ENCODE measurements around the gene NTMT1. TPM values are rescaled to one million over a fixed set of nuclear protein-coding genes. Genes with fewer than 3 reads are reported as not detected.

Gene NTMT1
- polyA plus RNA-seq, 2 of the 4 experiments (the other 2 are of a cell fraction): 49.4 to 92.2 TPM

GRCh38 chr9:129586245-129586644, 39.7 kb upstream of the NTMT1 start:
- no peaks in the 10 kb centered on the region for H3K4me1 ChIP-seq
- peak overlapping the region in 1 of 2 experiments; percentile 63; a peak in 3 of 6 replicates for H3K27ac ChIP-seq
- ChIA-PET CTCF (interaction anchor here (0.8 to 2.7 kb wide), 4 partner anchors 11 to 413 kb away, joined by 4 to 7 read pairs (median 5); no protein-coding TSS in a partner anchor), POLR2A (interaction anchor here (2.1 kb wide), 1 partner anchor 11 kb away, joined by 10 read pairs; no protein-coding TSS in a partner anchor)
- no peak for FAIRE-seq
- no peaks in the 10 kb centered on the region for H3K9me3 ChIP-seq
- TF ChIP-seq JUNB (IDR thresholded peaks at IDR 0.05) (no peak), HMGXB4 (CRISPR knock-in tag; IDR thresholded peaks at IDR 0.05; ENCODE audit: borderline replicate concordance) (no peak), ZFP36 (IDR thresholded peaks at IDR 0.05; ENCODE audit: borderline replicate concordance, partially characterized antibody) (peak; percentile 35), TFCP2L1 (CRISPR knock-in tag; IDR thresholded peaks at IDR 0.05) (no peak)
- H3K4me2 ChIP-seq: no peak overlapping the region
- no peak overlapping the region for H3K4me3 ChIP-seq
- 100% methylated on average over 1 of the region's 1 CpG for WGBS (ENCODE audit: missing lambda C conversion rate)
- no peak for ATAC-seq
- no peak for DNase-seq (ENCODE audit: low read depth in 1 of 2, low spot score in 1 of 2)

DNA sequence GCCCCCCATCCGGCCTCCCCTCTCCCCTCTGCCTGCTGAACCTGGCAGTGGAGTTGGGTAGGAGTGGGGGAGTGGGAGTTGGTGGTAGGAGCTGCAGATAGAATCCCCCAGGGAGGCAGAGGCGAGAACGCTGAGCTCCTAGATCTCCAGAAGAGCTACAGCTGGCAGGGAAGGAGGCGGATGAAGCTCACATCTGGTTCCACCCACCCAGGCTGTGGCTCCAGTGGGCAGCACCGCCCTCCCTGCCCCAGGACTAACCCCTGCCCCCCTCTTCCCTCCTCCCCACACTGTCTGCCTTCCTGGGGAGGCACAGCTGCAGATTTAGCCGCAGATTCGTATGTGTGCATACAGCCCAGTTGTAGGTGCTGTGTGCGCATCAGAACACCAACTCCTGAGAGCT, 39.3 kb upstream of the NTMT1 start:
- WGBS (ENCODE audit: missing lambda C conversion rate): 86% methylated on average over 6 of the region's 8 CpGs
- Histone ChIP-seq H3K4me1 (peaks cover under 1% of the 10 kb centered on the region; the same call in 2 of the 3 replicates), H3K27ac (peak overlapping the region in 1 of 2 experiments; percentile 63; a peak in 3 of 6 replicates), H3K4me3 (no peak overlapping the region), H3K4me2 (no peak overlapping the region), H3K9me3 (no peaks in the 10 kb centered on the region)
- ChIA-PET POLR2A (interaction anchor here (2.1 kb wide), 1 partner anchor 11 kb away, joined by 10 read pairs; no protein-coding TSS in a partner anchor), CTCF (interaction anchor here (0.8 to 2.7 kb wide), 5 partner anchors 10 to 413 kb away, joined by 3 to 7 read pairs (median 4); no protein-coding TSS in a partner anchor)
- no peak for ATAC-seq
- TF ChIP-seq TFCP2L1 (CRISPR knock-in tag; IDR thresholded peaks at IDR 0.05): no peak
- TF ChIP-seq FOSL2 (IDR thresholded peaks at IDR 0.05): no peak
- no peak for TF ChIP-seq FOSL2 (CRISPR knock-in tag; IDR thresholded peaks at IDR 0.05)
- TF ChIP-seq REST (IDR thresholded peaks at IDR 0.05): no peak
- no peak for TF ChIP-seq KDM1A (IDR thresholded peaks at IDR 0.05; ENCODE audit: low read depth)
- no peak for TF ChIP-seq RFX5 (IDR thresholded peaks at IDR 0.05)
- TF ChIP-seq KDM5A (IDR thresholded peaks at IDR 0.05): no peak
- no peak for TF ChIP-seq TP53 (CRISPR knock-in tag; IDR thresholded peaks at IDR 0.05)
- TF ChIP-seq ZSCAN20 (CRISPR knock-in tag; IDR thresholded peaks at IDR 0.05): no peak
- no peak for DNase-seq (ENCODE audit: low read depth in 1 of 2, low spot score in 1 of 2)
- no peak for FAIRE-seq

DNA sequence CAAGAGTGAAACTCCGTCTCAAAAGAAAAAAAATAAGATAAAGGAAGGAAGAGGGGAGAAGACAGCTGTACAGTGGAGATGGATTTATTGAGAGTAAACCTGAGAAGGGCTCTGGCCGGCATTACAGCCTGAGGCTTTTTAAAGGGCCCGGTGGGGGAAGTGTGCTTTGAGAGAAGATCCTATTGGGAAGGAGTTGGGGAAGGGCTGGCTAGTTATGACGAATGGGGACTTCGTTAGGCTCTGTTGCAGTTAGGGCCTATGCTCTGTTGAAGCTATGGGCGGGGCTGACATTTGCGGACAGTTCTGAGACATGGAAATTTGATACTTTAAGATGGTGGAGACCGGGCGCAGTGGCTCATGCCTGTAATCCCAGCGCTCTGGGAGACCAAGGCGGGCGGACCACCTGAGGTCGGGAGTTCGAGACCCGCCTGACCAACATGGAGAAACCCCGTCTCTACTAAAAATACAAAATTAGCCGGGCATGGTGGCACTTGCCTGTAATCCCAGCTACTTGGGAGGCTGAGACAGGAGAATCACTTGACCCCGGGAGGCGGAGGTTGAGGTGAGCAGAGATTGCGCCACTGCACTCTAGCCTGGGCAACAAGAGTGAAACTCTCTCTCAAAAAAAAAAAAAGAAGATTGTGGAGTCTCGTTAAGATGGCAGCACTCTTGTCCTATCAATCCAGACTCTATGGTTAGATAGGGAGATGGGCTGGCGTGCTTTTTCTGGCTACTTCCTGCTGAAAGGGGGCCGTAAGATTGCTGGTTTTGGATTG, 38.3 kb upstream of the NTMT1 start:
- H3K27ac ChIP-seq: peak overlapping the region in 1 of 2 experiments; percentile 63; a peak in 2 of 6 replicates
- CTCF ChIA-PET: interaction anchor here (0.8 to 2.7 kb wide), 6 partner anchors 9 to 414 kb away, joined by 3 to 7 read pairs (median 4); no protein-coding TSS in a partner anchor
- no peak overlapping the region for H3K4me3 ChIP-seq
- no peak for DNase-seq (ENCODE audit: low read depth in 1 of 2, low spot score in 1 of 2)
- FAIRE-seq: no peak
- peaks cover 6% of the 10 kb centered on the region for H3K4me1 ChIP-seq
- WGBS (ENCODE audit: missing lambda C conversion rate): 94% methylated on average over 23 of the region's 23 CpGs
- ATAC-seq: no peak
- no peak for TF ChIP-seq TP53 (CRISPR knock-in tag; IDR thresholded peaks at IDR 0.05)
- no peak for TF ChIP-seq MAZ (IDR thresholded peaks at IDR 0.05; ENCODE audit: borderline replicate concordance, low read depth, low read length)
- TF ChIP-seq NPAS2 (CRISPR knock-in tag; IDR thresholded peaks at IDR 0.05; ENCODE audit: borderline replicate concordance): no peak
- no peak for TF ChIP-seq ZFP36 (IDR thresholded peaks at IDR 0.05; ENCODE audit: borderline replicate concordance, partially characterized antibody)
- no peak for TF ChIP-seq RAD21 (conservative IDR thresholded peaks at IDR 0.05 in 1 of 2, IDR thresholded peaks at IDR 0.05 in 1 of 2)
- no peak for TF ChIP-seq CBX8 (IDR thresholded peaks at IDR 0.05)
- H3K4me2 ChIP-seq: no peak overlapping the region
- POLR2A ChIA-PET: interaction anchor here (2.1 kb wide), 1 partner anchor 10 kb away, joined by 10 read pairs; no protein-coding TSS in a partner anchor
- no peaks in the 10 kb centered on the region for H3K9me3 ChIP-seq

Data from A549 (cell line).